Measurements from ENCODE around the gene PTPRA. TPM values are rescaled to one million over a fixed set of nuclear protein-coding genes. Genes with fewer than 3 reads are reported as not detected.

Gene PTPRA
- total and polyA plus RNA-seq, 10 of the 15 experiments (the other 5 are each of a cell fraction or from before 2014, with no cell fraction given), result 3.9 to 62.1 (median 34.6) TPM

DNA sequence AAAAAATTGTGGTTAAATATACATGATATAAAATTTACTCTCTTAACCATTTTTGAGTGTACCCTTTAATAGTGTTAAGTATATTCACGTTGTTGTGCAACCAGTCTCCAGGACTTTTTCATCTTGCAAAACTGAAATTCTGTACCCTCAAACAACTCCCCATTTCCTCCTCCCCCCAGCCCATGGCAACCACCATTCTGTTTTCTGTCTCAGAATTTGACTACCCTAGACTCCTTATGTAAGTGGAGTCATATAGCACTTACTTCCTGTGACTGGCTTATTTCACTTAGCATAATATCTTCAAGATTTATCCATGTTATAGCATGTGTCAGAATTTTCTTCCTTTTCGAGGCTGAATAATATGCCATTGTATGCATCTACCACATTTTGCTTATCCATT is 27.7 kb upstream of the PTPRA start:
- in situ Hi-C loops (cut with MboI) (no loop called here), intact Hi-C loops (cut with micrococcal nuclease; ENCODE audit: unreplicated experiment) (no loop called here)
- ChIA-PET SMC1A (ENCODE audit: uncharacterized antibody, unreplicated experiment) (no interaction called here), RAD21 (ENCODE audit: unreplicated experiment) (no interaction called here), POLR2A (no interaction called here), CTCF (no interaction called here)
- DNase-seq (ENCODE audit: low read depth, low spot score), result no peak
- H3K4me2 ChIP-seq (ENCODE audit: control insufficient read depth, insufficient read depth), result no peak overlapping the region
- no TSS peak for BruUV-seq (replicated peaks)
- H4K20me1 ChIP-seq (ENCODE audit: control insufficient read depth, insufficient read depth), result no peaks in the 10 kb centered on the region
- no peak for ATAC-seq
- no peak for TF ChIP-seq RCOR1 (conservative IDR thresholded peaks at IDR 0.05; ENCODE audit: low read depth, low read length)
- TF ChIP-seq, protein P1, sequence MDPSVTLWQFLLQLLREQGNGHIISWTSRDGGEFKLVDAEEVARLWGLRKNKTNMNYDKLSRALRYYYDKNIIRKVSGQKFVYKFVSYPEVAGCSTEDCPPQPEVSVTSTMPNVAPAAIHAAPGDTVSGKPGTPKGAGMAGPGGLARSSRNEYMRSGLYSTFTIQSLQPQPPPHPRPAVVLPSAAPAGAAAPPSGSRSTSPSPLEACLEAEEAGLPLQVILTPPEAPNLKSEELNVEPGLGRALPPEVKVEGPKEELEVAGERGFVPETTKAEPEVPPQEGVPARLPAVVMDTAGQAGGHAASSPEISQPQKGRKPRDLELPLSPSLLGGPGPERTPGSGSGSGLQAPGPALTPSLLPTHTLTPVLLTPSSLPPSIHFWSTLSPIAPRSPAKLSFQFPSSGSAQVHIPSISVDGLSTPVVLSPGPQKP (IDR thresholded peaks at IDR 0.05; ENCODE audit: low read depth, low read length), result no peak
- no peak for TF ChIP-seq MTA3 (IDR thresholded peaks at IDR 0.05; ENCODE audit: borderline replicate concordance, low read length)
- TF ChIP-seq EP300 (IDR thresholded peaks at IDR 0.05; ENCODE audit: borderline replicate concordance in 1 of 2, control insufficient read depth in 1 of 2, low read depth in 2 of 2, low read length in 2 of 2), result no peak
- no peak for TF ChIP-seq RELA (IDR thresholded peaks at IDR 0.05; ENCODE audit: borderline replicate concordance, partially characterized antibody)
- TF ChIP-seq KAT2A (conservative IDR thresholded peaks at IDR 0.05; ENCODE audit: control insufficient read depth, low read depth, low read length), result no peak
- H2AFZ ChIP-seq (ENCODE audit: control insufficient read depth, low read depth, low read length), result no peak overlapping the region
- H3K27ac ChIP-seq (ENCODE audit: control insufficient read depth, insufficient read depth), result no peak overlapping the region
- 50% methylated on average over 2 of the region's 2 CpGs for WGBS (ENCODE audit: insufficient coverage, insufficient replicate concordance, low lambda C conversion rate, missing lambda C conversion rate)
- H3K9me3 ChIP-seq (replicated peaks; ENCODE audit: control insufficient read depth, insufficient read depth, low read length), result no peaks in the 10 kb centered on the region
- FAIRE-seq, result no peak
- H3K36me3 ChIP-seq (ENCODE audit: control insufficient read depth in 2 of 2, insufficient read depth in 2 of 2, low read length in 1 of 2), result no peaks in the 10 kb centered on the region
- H3K9ac ChIP-seq (ENCODE audit: control insufficient read depth, insufficient read depth, low read length), result no peak overlapping the region
- H3K79me2 ChIP-seq (ENCODE audit: control insufficient read depth, insufficient read depth, low read length), result peaks cover 3% of the 10 kb centered on the region; the same call in 1 of the 2 replicates
- no peak overlapping the region for H3K4me3 ChIP-seq
- no peaks in the 10 kb centered on the region for H3K4me1 ChIP-seq (ENCODE audit: control insufficient read depth, insufficient read depth, low read length)
- H3K27me3 ChIP-seq (replicated peaks in 1 of 2; ENCODE audit: control insufficient read depth in 2 of 2, insufficient read depth in 2 of 2, low read length in 1 of 2), result no peaks in the 10 kb centered on the region

DNA sequence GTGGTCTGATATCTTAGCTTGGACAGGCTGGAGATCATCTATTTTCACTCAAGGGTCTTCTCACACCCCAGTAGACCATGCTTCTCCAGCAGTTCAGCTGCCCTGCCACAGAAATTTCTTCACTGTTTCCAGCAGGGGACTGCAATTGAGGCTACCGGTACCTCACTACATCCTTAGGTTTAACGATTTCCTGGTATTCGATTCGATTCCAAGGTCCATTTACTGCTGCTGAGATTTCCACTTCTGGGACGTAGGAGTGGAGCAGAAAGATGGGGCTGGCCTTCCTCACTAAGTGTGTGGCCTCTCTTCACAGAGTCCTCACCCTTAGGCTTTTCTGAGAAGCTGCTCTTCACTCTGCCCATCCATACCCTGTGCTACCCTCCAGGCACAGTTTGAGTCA is 26.6 kb upstream of the PTPRA start:
- Histone ChIP-seq H3K4me3 (no peak overlapping the region), H3K27me3 (replicated peaks in 1 of 2; ENCODE audit: control insufficient read depth in 2 of 2, insufficient read depth in 2 of 2, low read length in 1 of 2) (no peaks in the 10 kb centered on the region), H4K20me1 (ENCODE audit: control insufficient read depth, insufficient read depth) (no peaks in the 10 kb centered on the region), H3K4me1 (ENCODE audit: control insufficient read depth, insufficient read depth, low read length) (no peaks in the 10 kb centered on the region), H3K79me2 (ENCODE audit: control insufficient read depth, insufficient read depth, low read length) (no peaks in the 10 kb centered on the region), H3K27ac (ENCODE audit: control insufficient read depth, insufficient read depth) (no peak overlapping the region), H3K9me3 (replicated peaks; ENCODE audit: control insufficient read depth, insufficient read depth, low read length) (no peaks in the 10 kb centered on the region), H3K4me2 (ENCODE audit: control insufficient read depth, insufficient read depth) (no peak overlapping the region), H3K36me3 (ENCODE audit: control insufficient read depth in 2 of 2, insufficient read depth in 2 of 2, low read length in 1 of 2) (no peaks in the 10 kb centered on the region), H2AFZ (ENCODE audit: control insufficient read depth, low read depth, low read length) (no peak overlapping the region), H3K9ac (ENCODE audit: control insufficient read depth, insufficient read depth, low read length) (no peak overlapping the region)
- FAIRE-seq, result no peak
- in situ Hi-C loops (cut with MboI), result no loop called here
- ChIA-PET POLR2A (no interaction called here), CTCF (interaction anchor here (0.6 kb wide), 1 partner anchor 97 kb away, joined by 3 read pairs; no protein-coding TSS in a partner anchor), SMC1A (ENCODE audit: uncharacterized antibody, unreplicated experiment) (no interaction called here), RAD21 (ENCODE audit: unreplicated experiment) (no interaction called here)
- 96% methylated on average over 5 of the region's 5 CpGs for WGBS (ENCODE audit: insufficient coverage, insufficient replicate concordance, low lambda C conversion rate, missing lambda C conversion rate)
- ATAC-seq, result no peak
- intact Hi-C loops (cut with micrococcal nuclease; ENCODE audit: unreplicated experiment), result no loop called here
- BruUV-seq (replicated peaks), result no TSS peak
- no peak for DNase-seq (ENCODE audit: low read depth, low spot score)
- TF ChIP-seq BMI1 (IDR thresholded peaks at IDR 0.05; ENCODE audit: borderline replicate concordance) (no peak), MEF2B (IDR thresholded peaks at IDR 0.05; ENCODE audit: partially characterized antibody, poor library complexity, severe bottlenecking) (no peak), CBX3 (IDR thresholded peaks at IDR 0.05; ENCODE audit: borderline replicate concordance, low read depth) (no peak), HCFC1 (IDR thresholded peaks at IDR 0.05; ENCODE audit: low read length) (no peak), EP300 (IDR thresholded peaks at IDR 0.05; ENCODE audit: borderline replicate concordance in 1 of 2, control insufficient read depth in 1 of 2, low read depth in 2 of 2, low read length in 2 of 2) (no peak), NFXL1 (IDR thresholded peaks at IDR 0.05; ENCODE audit: borderline replicate concordance) (no peak), SP1 (IDR thresholded peaks at IDR 0.05; ENCODE audit: low read depth, low read length) (no peak)
- TF ChIP-seq, protein P2, sequence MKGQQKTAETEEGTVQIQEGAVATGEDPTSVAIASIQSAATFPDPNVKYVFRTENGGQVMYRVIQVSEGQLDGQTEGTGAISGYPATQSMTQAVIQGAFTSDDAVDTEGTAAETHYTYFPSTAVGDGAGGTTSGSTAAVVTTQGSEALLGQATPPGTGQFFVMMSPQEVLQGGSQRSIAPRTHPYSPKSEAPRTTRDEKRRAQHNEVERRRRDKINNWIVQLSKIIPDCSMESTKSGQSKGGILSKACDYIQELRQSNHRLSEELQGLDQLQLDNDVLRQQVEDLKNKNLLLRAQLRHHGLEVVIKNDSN (IDR thresholded peaks at IDR 0.05; ENCODE audit: borderline replicate concordance, extremely low read length, insufficient read depth, low read depth, low read length), result no peak
- TF ChIP-seq, protein P3, sequence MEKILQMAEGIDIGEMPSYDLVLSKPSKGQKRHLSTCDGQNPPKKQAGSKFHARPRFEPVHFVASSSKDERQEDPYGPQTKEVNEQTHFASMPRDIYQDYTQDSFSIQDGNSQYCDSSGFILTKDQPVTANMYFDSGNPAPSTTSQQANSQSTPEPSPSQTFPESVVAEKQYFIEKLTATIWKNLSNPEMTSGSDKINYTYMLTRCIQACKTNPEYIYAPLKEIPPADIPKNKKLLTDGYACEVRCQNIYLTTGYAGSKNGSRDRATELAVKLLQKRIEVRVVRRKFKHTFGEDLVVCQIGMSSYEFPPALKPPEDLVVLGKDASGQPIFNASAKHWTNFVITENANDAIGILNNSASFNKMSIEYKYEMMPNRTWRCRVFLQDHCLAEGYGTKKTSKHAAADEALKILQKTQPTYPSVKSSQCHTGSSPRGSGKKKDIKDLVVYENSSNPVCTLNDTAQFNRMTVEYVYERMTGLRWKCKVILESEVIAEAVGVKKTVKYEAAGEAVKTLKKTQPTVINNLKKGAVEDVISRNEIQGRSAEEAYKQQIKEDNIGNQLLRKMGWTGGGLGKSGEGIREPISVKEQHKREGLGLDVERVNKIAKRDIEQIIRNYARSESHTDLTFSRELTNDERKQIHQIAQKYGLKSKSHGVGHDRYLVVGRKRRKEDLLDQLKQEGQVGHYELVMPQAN (conservative IDR thresholded peaks at IDR 0.05), result no peak
